ENCODE results near the gene IFNLR1. TPM values are rescaled to one million over a fixed set of nuclear protein-coding genes. Genes with fewer than 3 reads are reported as not detected.

IFNLR1 gene
- total RNA-seq, 1 donor from 2014 or later, result 3.1 TPM

DNA sequence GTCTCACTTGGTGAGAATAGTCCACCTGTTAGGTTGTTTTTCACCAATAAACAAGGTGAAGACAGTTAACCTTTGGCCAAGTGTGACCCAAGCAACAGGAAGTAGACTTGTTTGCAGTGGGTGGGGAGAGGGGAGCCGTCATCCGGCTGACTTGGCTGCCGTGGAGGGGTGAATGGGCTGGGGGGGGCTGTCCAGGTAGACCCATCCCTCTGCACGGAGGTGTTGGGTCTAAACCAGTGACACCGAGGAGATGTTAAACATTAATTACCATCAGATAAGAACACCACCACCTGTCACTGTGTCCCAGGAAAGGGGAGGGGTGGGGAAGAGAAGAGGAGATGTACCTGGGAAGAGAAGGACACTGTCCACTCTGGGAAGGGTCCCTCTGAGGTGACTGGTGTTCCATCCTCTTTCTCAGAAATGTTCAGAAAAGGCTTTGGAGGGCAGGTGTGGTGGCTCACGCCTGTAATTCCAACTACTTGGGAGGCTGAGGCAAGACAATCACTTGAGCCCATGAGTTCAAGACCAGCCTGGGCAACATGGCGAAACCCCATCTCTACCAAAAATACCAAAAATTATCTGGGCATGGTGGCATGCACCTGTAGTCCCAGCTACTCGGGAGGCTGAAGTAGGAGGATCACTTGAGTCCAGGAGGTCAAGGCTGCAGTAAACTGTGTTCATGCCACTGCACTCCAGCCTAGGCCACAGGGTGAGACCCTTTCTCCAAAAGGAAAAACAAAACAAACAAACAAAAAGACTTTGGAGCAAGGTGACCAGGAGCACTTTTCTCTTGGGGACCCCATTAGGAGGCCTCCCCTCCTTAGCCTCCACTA lies 68.5 kb downstream of the IFNLR1 start:
- TF ChIP-seq, protein P1, sequence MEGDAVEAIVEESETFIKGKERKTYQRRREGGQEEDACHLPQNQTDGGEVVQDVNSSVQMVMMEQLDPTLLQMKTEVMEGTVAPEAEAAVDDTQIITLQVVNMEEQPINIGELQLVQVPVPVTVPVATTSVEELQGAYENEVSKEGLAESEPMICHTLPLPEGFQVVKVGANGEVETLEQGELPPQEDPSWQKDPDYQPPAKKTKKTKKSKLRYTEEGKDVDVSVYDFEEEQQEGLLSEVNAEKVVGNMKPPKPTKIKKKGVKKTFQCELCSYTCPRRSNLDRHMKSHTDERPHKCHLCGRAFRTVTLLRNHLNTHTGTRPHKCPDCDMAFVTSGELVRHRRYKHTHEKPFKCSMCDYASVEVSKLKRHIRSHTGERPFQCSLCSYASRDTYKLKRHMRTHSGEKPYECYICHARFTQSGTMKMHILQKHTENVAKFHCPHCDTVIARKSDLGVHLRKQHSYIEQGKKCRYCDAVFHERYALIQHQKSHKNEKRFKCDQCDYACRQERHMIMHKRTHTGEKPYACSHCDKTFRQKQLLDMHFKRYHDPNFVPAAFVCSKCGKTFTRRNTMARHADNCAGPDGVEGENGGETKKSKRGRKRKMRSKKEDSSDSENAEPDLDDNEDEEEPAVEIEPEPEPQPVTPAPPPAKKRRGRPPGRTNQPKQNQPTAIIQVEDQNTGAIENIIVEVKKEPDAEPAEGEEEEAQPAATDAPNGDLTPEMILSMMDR (IDR thresholded peaks at IDR 0.05; ENCODE audit: unreplicated experiment), result no peak
- peaks cover 6% of the 10 kb centered on the region for H3K27me3 Mint-ChIP-seq (ENCODE audit: unreplicated experiment)
- no peaks in the 10 kb centered on the region for H3K36me3 Mint-ChIP-seq (ENCODE audit: low read depth, unreplicated experiment)
- H3K9me3 Mint-ChIP-seq (ENCODE audit: unreplicated experiment), result no peaks in the 10 kb centered on the region
- no peaks in the 10 kb centered on the region for H3K4me1 Mint-ChIP-seq (ENCODE audit: unreplicated experiment)
- H3K4me3 Mint-ChIP-seq (ENCODE audit: unreplicated experiment), result no peak overlapping the region
- no peak for DNase-seq (ENCODE audit: low spot score)
- no peak overlapping the region for H3K27ac Mint-ChIP-seq (ENCODE audit: unreplicated experiment)

DNA sequence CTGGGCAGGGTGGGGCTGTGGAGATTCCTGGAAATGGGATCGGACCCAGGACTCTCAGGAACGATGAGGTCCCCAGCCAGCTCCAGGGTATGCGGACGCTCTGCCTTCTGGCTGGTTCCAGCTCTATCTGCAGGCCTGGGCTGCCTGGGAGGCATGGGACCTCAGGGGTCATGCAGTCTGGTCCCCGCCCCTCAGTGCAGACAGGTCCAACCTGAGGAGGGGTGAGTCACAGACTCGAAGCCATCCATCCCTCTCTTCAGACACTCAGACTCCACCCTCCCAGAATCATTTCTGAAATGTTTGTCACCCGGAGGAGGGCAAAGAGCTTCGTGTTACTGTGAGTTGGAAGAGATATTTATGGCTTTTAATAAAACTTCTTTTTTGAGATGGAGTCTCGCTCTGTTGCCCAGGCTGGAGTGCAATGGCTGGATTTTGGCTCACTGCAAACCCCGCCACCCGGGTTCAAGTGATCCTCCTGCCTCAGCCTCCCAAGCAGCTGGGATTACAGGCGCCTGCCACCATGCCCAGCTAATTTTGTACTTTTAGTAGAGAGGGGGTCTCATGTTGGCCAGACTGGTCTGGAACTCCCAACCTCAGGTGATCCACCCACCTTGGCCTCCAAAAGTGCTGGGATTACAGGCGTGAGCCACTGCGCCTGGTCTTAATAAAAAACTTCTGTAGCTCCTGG lies 69.2 kb downstream of the IFNLR1 start:
- Mint-ChIP-seq H3K9me3 (ENCODE audit: unreplicated experiment) (no peaks in the 10 kb centered on the region), H3K4me1 (ENCODE audit: unreplicated experiment) (no peaks in the 10 kb centered on the region), H3K36me3 (ENCODE audit: low read depth, unreplicated experiment) (no peaks in the 10 kb centered on the region), H3K4me3 (ENCODE audit: unreplicated experiment) (no peak overlapping the region), H3K27me3 (ENCODE audit: unreplicated experiment) (peaks cover 6% of the 10 kb centered on the region), H3K27ac (ENCODE audit: unreplicated experiment) (no peak overlapping the region)
- TF ChIP-seq, protein P1 (IDR thresholded peaks at IDR 0.05; ENCODE audit: unreplicated experiment), result no peak
- no peak for DNase-seq (ENCODE audit: low spot score)

GRCh38 chr1:24117132-24117531 lies 70.0 kb downstream of the IFNLR1 start:
- Mint-ChIP-seq H3K27ac (ENCODE audit: unreplicated experiment) (no peak overlapping the region), H3K4me3 (ENCODE audit: unreplicated experiment) (no peak overlapping the region), H3K36me3 (ENCODE audit: low read depth, unreplicated experiment) (no peaks in the 10 kb centered on the region), H3K9me3 (ENCODE audit: unreplicated experiment) (no peaks in the 10 kb centered on the region), H3K27me3 (ENCODE audit: unreplicated experiment) (peaks cover 6% of the 10 kb centered on the region), H3K4me1 (ENCODE audit: unreplicated experiment) (no peaks in the 10 kb centered on the region)
- TF ChIP-seq, protein P1 (IDR thresholded peaks at IDR 0.05; ENCODE audit: unreplicated experiment), result no peak
- DNase-seq (ENCODE audit: low spot score), result no peak

DNA sequence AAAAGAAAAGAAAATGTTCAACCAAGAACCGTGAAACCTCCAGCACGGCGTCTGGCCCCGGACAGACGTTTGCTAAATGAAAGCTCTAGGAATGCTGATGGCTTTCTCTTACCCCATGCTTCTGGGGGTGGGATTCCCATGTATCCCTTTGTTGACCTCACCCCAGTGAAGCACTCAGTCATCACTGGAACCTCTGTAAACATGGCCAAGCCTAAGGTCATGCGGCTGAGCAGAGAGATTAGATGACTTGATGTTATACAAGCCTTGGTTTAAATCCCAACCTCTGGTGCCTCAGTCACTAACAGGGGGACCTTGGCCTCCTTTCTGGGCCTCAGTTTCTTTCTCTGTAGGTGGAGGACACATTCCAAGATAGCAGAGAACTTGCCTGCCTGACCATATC lies 72.3 kb downstream of the IFNLR1 start:
- H3K4me3 Mint-ChIP-seq (ENCODE audit: unreplicated experiment), result no peak overlapping the region
- peaks cover 3% of the 10 kb centered on the region for H3K4me1 Mint-ChIP-seq (ENCODE audit: unreplicated experiment)
- H3K9me3 Mint-ChIP-seq (ENCODE audit: unreplicated experiment), result no peaks in the 10 kb centered on the region
- no peak overlapping the region for H3K27ac Mint-ChIP-seq (ENCODE audit: unreplicated experiment)
- DNase-seq (ENCODE audit: low spot score), result no peak
- no peaks in the 10 kb centered on the region for H3K36me3 Mint-ChIP-seq (ENCODE audit: low read depth, unreplicated experiment)
- TF ChIP-seq, protein P1 (IDR thresholded peaks at IDR 0.05; ENCODE audit: unreplicated experiment), result no peak
- H3K27me3 Mint-ChIP-seq (ENCODE audit: unreplicated experiment), result peaks cover 3% of the 10 kb centered on the region

- peaks cover 3% of the 10 kb centered on the region for H3K4me1 Mint-ChIP-seq (ENCODE audit: unreplicated experiment)
- peaks cover 3% of the 10 kb centered on the region for H3K27me3 Mint-ChIP-seq (ENCODE audit: unreplicated experiment)
- TF ChIP-seq, protein P1 (IDR thresholded peaks at IDR 0.05; ENCODE audit: unreplicated experiment), result no peak
- H3K27ac Mint-ChIP-seq (ENCODE audit: unreplicated experiment), result no peak overlapping the region
- DNase-seq (ENCODE audit: low spot score), result no peak
- H3K36me3 Mint-ChIP-seq (ENCODE audit: low read depth, unreplicated experiment), result no peaks in the 10 kb centered on the region
- no peaks in the 10 kb centered on the region for H3K9me3 Mint-ChIP-seq (ENCODE audit: unreplicated experiment)
- H3K4me3 Mint-ChIP-seq (ENCODE audit: unreplicated experiment), result no peak overlapping the region
Observed at GRCh38 chr1:24113641-24114033, 73.5 kb downstream of the IFNLR1 start.
